Adrenal gland (tissue), 5 donors: ENCODE measurements around the gene IL1R2.

Source experiments
- POLR2A ChIP-seq, 2 donors: fragments of 450-650 bp; IDR thresholded peaks; one replicate each; pipeline ENCODE4 v1.6.1; 2017; ENCODE audit warnings: antibody characterized with exemption in 2 of 2, mild to moderate bottlenecking in 2 of 2, moderate library complexity in 1 of 2
- TF ChIP-seq, protein P1 (sequence below), 6 experiments: fragments of 450-650 bp in 4 of 6; fragments of 200-600 bp in 2 of 6; sonication (generic) in 1 of 6; IDR thresholded peaks; 1 replicate in 5 of 6; 2 replicates in 1 of 6; pipeline versions ENCODE4 v1.5.1 to v1.8.0; 2016 to 2021; ENCODE audit warnings: antibody characterized with exemption in 6 of 6, mild to moderate bottlenecking in 2 of 6, moderate library complexity in 1 of 6
- donor health status: DM: no; HTN: no; CAD: no.

DNA sequence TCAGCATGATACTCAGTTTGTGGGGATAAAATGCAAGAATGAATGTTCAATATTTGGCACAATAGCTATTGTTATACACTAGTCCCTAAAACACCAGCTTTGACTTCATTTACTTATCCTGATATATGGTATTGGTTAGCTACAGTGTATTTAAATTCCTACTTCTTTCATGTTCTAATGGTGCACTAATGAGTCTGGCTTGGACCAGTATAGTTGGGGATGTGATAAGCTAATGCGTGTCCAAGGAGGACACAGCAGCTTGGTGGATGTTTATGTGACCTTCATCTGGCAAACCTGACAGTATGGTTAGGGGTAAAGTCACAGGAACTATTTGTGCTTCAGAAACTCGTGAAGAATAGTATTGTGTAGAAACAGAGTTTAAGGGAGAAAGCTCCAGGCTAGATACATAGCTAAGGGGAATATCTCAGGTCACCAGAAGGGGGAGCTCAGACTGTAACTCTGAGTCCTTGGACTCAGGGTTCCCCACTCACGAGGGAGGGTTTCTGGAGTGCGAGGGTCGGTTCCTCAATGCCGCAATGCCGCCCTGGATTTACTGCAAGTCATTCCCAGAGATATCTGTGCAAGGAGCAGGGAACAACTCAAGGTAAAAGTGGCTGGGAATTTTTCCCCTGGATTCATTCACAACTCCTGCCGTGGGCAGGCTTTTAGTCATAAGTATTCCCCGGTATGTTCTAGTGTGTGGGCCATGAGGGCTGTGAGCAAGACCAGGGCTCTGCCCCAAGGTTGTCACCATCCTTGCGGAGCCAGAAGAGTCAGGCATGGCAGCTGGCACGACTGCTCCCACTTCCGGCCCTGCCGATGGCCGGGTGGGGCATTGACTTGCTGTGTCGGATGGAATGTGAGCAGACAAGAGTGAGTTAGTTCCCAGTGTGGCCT is 14.5 kb downstream of the IL1R2 start:
- TF ChIP-seq, protein P1, sequence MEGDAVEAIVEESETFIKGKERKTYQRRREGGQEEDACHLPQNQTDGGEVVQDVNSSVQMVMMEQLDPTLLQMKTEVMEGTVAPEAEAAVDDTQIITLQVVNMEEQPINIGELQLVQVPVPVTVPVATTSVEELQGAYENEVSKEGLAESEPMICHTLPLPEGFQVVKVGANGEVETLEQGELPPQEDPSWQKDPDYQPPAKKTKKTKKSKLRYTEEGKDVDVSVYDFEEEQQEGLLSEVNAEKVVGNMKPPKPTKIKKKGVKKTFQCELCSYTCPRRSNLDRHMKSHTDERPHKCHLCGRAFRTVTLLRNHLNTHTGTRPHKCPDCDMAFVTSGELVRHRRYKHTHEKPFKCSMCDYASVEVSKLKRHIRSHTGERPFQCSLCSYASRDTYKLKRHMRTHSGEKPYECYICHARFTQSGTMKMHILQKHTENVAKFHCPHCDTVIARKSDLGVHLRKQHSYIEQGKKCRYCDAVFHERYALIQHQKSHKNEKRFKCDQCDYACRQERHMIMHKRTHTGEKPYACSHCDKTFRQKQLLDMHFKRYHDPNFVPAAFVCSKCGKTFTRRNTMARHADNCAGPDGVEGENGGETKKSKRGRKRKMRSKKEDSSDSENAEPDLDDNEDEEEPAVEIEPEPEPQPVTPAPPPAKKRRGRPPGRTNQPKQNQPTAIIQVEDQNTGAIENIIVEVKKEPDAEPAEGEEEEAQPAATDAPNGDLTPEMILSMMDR (IDR thresholded peaks at IDR 0.05), result peak; percentile 62 to 79 (median 74)
- no peak for TF ChIP-seq POLR2A (IDR thresholded peaks at IDR 0.05)
